Measurements from ENCODE around the gene SLC6A13. TPM values are rescaled to one million over a fixed set of nuclear protein-coding genes. Genes with fewer than 3 reads are reported as not detected.

SLC6A13 gene
- polyA plus RNA-seq, 1 experiment = not detected

- no peak overlapping the region for H3K4me3 ChIP-seq (ENCODE audit: low read depth, low read length)
- ChIA-PET CTCF (no interaction called here), POLR2A (no interaction called here)
- peaks cover 16% of the 10 kb centered on the region for H3K27me3 ChIP-seq (ENCODE audit: control insufficient read depth, insufficient read depth, low read length)
- H3K36me3 ChIP-seq (ENCODE audit: control insufficient read depth, insufficient read depth, low read length) = no peaks in the 10 kb centered on the region
- no peak for DNase-seq (ENCODE audit: low read depth)
- TF ChIP-seq, protein P1, sequence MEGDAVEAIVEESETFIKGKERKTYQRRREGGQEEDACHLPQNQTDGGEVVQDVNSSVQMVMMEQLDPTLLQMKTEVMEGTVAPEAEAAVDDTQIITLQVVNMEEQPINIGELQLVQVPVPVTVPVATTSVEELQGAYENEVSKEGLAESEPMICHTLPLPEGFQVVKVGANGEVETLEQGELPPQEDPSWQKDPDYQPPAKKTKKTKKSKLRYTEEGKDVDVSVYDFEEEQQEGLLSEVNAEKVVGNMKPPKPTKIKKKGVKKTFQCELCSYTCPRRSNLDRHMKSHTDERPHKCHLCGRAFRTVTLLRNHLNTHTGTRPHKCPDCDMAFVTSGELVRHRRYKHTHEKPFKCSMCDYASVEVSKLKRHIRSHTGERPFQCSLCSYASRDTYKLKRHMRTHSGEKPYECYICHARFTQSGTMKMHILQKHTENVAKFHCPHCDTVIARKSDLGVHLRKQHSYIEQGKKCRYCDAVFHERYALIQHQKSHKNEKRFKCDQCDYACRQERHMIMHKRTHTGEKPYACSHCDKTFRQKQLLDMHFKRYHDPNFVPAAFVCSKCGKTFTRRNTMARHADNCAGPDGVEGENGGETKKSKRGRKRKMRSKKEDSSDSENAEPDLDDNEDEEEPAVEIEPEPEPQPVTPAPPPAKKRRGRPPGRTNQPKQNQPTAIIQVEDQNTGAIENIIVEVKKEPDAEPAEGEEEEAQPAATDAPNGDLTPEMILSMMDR (IDR thresholded peaks at IDR 0.05; ENCODE audit: insufficient read depth, low read depth, low read length) = no peak
These were observed 36.2 kb downstream of the SLC6A13 start for GRCh38 chr12:226401-226800.

GRCh38 chr12:225012-225411 lies 37.6 kb downstream of the SLC6A13 start:
- ChIA-PET CTCF (no interaction called here), POLR2A (no interaction called here)
- no peaks in the 10 kb centered on the region for H3K36me3 ChIP-seq (ENCODE audit: control insufficient read depth, insufficient read depth, low read length)
- peaks cover 12% of the 10 kb centered on the region for H3K27me3 ChIP-seq (ENCODE audit: control insufficient read depth, insufficient read depth, low read length)
- H3K4me3 ChIP-seq (ENCODE audit: low read depth, low read length) = no peak overlapping the region
- TF ChIP-seq, protein P1 (IDR thresholded peaks at IDR 0.05; ENCODE audit: insufficient read depth, low read depth, low read length) = no peak
- no peak for DNase-seq (ENCODE audit: low read depth)

GRCh38 chr12:224330-224729 lies 38.3 kb downstream of the SLC6A13 start:
- TF ChIP-seq, protein P1 (IDR thresholded peaks at IDR 0.05; ENCODE audit: insufficient read depth, low read depth, low read length) = no peak
- DNase-seq (ENCODE audit: low read depth) = no peak
- ChIA-PET CTCF (no interaction called here), POLR2A (no interaction called here)
- Histone ChIP-seq H3K36me3 (ENCODE audit: control insufficient read depth, insufficient read depth, low read length) (no peaks in the 10 kb centered on the region), H3K4me3 (ENCODE audit: low read depth, low read length) (no peak overlapping the region), H3K27me3 (ENCODE audit: control insufficient read depth, insufficient read depth, low read length) (peaks cover 10% of the 10 kb centered on the region)

DNA sequence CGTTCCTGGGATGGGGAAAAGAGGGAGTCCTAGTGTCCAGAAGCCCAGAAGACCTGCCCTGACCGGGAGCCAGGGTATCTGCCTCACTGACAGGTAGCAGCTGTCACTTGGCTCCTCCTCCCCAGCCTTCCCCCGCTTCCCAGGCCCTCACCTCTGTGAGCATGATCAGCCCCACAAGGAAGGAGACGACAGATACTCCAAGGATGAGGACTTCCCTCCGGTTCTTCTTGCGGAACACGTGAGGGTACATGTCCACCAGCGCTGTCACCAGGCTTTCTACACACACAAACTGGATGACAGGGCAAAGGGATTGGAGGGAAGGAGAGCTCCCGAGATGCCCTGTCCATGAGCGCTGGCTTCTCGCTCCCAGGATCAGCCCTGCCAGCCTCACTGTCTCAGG lies 38.8 kb downstream of the SLC6A13 start:
- no peak for DNase-seq (ENCODE audit: low read depth)
- TF ChIP-seq, protein P1 (IDR thresholded peaks at IDR 0.05; ENCODE audit: insufficient read depth, low read depth, low read length) = no peak
- peaks cover 10% of the 10 kb centered on the region for H3K27me3 ChIP-seq (ENCODE audit: control insufficient read depth, insufficient read depth, low read length)
- ChIA-PET POLR2A (no interaction called here), CTCF (interaction anchor here (2.1 kb wide), 1 partner anchor 9 kb away, joined by 6 read pairs; no protein-coding TSS in a partner anchor)
- no peaks in the 10 kb centered on the region for H3K36me3 ChIP-seq (ENCODE audit: control insufficient read depth, insufficient read depth, low read length)
- no peak overlapping the region for H3K4me3 ChIP-seq (ENCODE audit: low read depth, low read length)

DNA sequence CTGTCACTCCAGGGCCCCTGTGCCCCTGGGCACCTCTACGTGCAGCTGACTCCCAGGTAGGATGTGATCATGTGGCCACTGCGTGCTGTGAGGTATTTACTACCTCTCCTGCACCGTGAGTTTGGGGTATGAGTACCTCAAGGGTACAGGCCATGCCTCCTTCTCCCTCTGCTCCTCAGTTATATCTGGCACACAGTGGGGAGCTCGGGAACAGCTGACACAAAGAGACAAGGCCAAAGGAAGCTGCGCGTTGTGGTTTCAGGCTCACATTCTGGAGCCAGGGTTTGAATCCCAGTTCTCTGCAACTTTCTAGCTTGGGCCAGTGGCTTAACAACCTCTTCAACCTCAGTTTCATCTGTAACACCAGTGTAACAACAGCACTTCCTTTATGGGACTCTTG lies 40.9 kb downstream of the SLC6A13 start:
- CTCF ChIA-PET = interaction anchor here (1.3 to 2.1 kb wide), 2 partner anchors 12 to 33 kb away, joined by 3 to 6 read pairs; no protein-coding TSS in a partner anchor
- Histone ChIP-seq H3K36me3 (ENCODE audit: control insufficient read depth, insufficient read depth, low read length) (no peaks in the 10 kb centered on the region), H3K27me3 (ENCODE audit: control insufficient read depth, insufficient read depth, low read length) (peaks cover 7% of the 10 kb centered on the region), H3K4me3 (ENCODE audit: low read depth, low read length) (no peak overlapping the region)
- no peak for DNase-seq (ENCODE audit: low read depth)
- POLR2A ChIA-PET = no interaction called here
- TF ChIP-seq, protein P1 (IDR thresholded peaks at IDR 0.05; ENCODE audit: insufficient read depth, low read depth, low read length) = no peak

All from BJ (cell line).